Measurements from ENCODE around the gene CXorf49.
"Not testable (repeated sequence)": the region's sequence is repeated elsewhere in the genome, so short reads cannot be mapped to it uniquely, and the experiment has no call there.

CXorf49 gene

GRCh38 chrX:71718185-71718584 lies at the start of gene CXorf49:
CXorf49 (minus strand) TSS chrX:71718285; CDS start chrX:71718151, 134 bp downstream.
- not testable (repeated sequence) for H3K4me3 ChIP-seq (replicated peaks in 1 of 2; ENCODE audit: low read depth in 2 of 2, low read length in 2 of 2); DNase-seq (ENCODE audit: low read depth in 2 of 2)

GRCh38 chrX:71767134-71767533 lies 49.0 kb upstream of the CXorf49 start:
- not testable (repeated sequence) for H3K4me3 ChIP-seq (replicated peaks in 1 of 2; ENCODE audit: low read depth in 2 of 2, low read length in 2 of 2); DNase-seq (ENCODE audit: low read depth in 2 of 2)

- not testable (repeated sequence) for H3K4me3 ChIP-seq (replicated peaks in 1 of 2; ENCODE audit: low read depth in 2 of 2, low read length in 2 of 2); DNase-seq (ENCODE audit: low read depth in 2 of 2)
Measured at GRCh38 chrX:71765613-71766012, 47.5 kb upstream of the CXorf49 start.

- DNase-seq (ENCODE audit: low read depth in 2 of 2); H3K4me3 ChIP-seq (replicated peaks in 1 of 2; ENCODE audit: low read depth in 2 of 2, low read length in 2 of 2): not testable (repeated sequence)
Measured at GRCh38 chrX:71764832-71765231, 46.7 kb upstream of the CXorf49 start.

- not testable (repeated sequence) for H3K4me3 ChIP-seq (replicated peaks in 1 of 2; ENCODE audit: low read depth in 2 of 2, low read length in 2 of 2); DNase-seq (ENCODE audit: low read depth in 2 of 2)
Measured at GRCh38 chrX:71763049-71763448, 45.0 kb upstream of the CXorf49 start, which contains the start of gene CXorf49B. CXorf49B (plus strand) TSS chrX:71763349; CDS start chrX:71763424, 75 bp downstream.

- H3K4me3 ChIP-seq (replicated peaks in 1 of 2; ENCODE audit: low read depth in 2 of 2, low read length in 2 of 2); DNase-seq (ENCODE audit: low read depth in 2 of 2): not testable (repeated sequence)
Measured at GRCh38 chrX:71760688-71761281, 42.7 kb upstream of the CXorf49 start.

GRCh38 chrX:71720289-71720886 lies 2.3 kb upstream of the CXorf49 start:
- DNase-seq (ENCODE audit: low read depth in 2 of 2): not testable (repeated sequence)

GRCh38 chrX:71719195-71719594 lies 1.1 kb upstream of the CXorf49 start:
- not testable (repeated sequence) for DNase-seq (ENCODE audit: low read depth in 2 of 2); H3K4me3 ChIP-seq (replicated peaks in 1 of 2; ENCODE audit: low read depth in 2 of 2, low read length in 2 of 2)

More at GRCh38 chrX:71720289-71720886, 2.3 kb upstream of the CXorf49 start:
- not testable (repeated sequence) for H3K4me3 ChIP-seq (replicated peaks in 1 of 2; ENCODE audit: low read depth in 2 of 2, low read length in 2 of 2)

GRCh38 chrX:71716323-71716722 lies 1.8 kb downstream of the CXorf49 start:
- H3K4me3 ChIP-seq (replicated peaks in 1 of 2; ENCODE audit: low read depth in 2 of 2, low read length in 2 of 2); DNase-seq (ENCODE audit: low read depth in 2 of 2): not testable (repeated sequence)

- H3K4me3 ChIP-seq (replicated peaks in 1 of 2; ENCODE audit: low read depth in 2 of 2, low read length in 2 of 2); DNase-seq (ENCODE audit: low read depth in 2 of 2): not testable (repeated sequence)
Measured at GRCh38 chrX:71715551-71715950, 2.5 kb downstream of the CXorf49 start.

- not testable (repeated sequence) for H3K4me3 ChIP-seq (replicated peaks in 1 of 2; ENCODE audit: low read depth in 2 of 2, low read length in 2 of 2); DNase-seq (ENCODE audit: low read depth in 2 of 2)
Measured at GRCh38 chrX:71714064-71714463, 4.0 kb downstream of the CXorf49 start.

- DNase-seq (ENCODE audit: low read depth in 2 of 2); H3K4me3 ChIP-seq (replicated peaks in 1 of 2; ENCODE audit: low read depth in 2 of 2, low read length in 2 of 2): not testable (repeated sequence)
Measured at GRCh38 chrX:71702853-71703252, 15.2 kb downstream of the CXorf49 start.

- H3K4me3 ChIP-seq (replicated peaks in 1 of 2; ENCODE audit: low read depth in 2 of 2, low read length in 2 of 2); DNase-seq (ENCODE audit: low read depth in 2 of 2): not testable (repeated sequence)
Measured at GRCh38 chrX:71699023-71699344, 19.1 kb downstream of the CXorf49 start.

GRCh38 chrX:71698299-71699022 lies 19.6 kb downstream of the CXorf49 start:
- DNase-seq (ENCODE audit: low read depth in 2 of 2); H3K4me3 ChIP-seq (replicated peaks in 1 of 2; ENCODE audit: low read depth in 2 of 2, low read length in 2 of 2): not testable (repeated sequence)

GRCh38 chrX:71697466-71698298 lies 20.4 kb downstream of the CXorf49 start:
- H3K4me3 ChIP-seq (replicated peaks in 1 of 2; ENCODE audit: low read depth in 2 of 2, low read length in 2 of 2); DNase-seq (ENCODE audit: low read depth in 2 of 2): not testable (repeated sequence)

- DNase-seq (ENCODE audit: low read depth in 2 of 2); H3K4me3 ChIP-seq (replicated peaks in 1 of 2; ENCODE audit: low read depth in 2 of 2, low read length in 2 of 2): not testable (repeated sequence)
Measured at GRCh38 chrX:71696641-71697465, 21.2 kb downstream of the CXorf49 start.
